ENCODE measurements around the gene ARF4. TPM values are rescaled to one million over a fixed set of nuclear protein-coding genes. Genes with fewer than 3 reads are reported as not detected.
A peak's percentile ranks its signal among the peaks of the same experiment; 100 is the strongest.

ARF4 gene
- total and polyA plus RNA-seq, 10 donors: 41.1 to 88.7 (median 75.3) TPM

DNA sequence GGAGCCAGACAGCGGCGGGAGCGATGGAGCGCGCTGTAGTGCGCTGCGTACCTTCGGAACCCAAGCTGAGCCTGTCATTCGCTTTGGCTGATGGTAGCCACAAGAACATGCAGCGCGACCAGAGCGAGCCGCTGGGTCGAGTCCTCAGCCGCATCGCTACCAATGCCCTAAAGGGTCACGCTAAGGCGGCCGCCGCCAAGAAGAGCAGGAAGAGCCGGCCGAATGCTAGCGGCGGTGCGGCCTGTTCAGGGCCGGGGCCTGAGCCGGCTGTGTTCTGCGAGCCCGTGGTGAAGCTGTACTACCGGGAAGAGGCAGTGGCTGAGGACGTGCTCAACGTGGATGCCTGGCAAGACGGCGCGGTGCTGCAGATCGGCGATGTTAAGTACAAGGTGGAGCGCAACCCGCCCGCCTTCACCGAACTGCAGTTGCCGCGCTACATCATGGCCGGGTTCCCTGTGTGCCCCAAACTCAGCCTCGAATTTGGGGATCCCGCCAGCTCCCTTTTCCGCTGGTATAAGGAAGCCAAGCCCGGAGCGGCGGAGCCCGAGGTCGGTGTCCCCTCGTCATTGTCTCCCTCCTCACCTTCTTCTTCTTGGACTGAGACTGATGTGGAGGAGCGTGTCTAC is 40.6 kb downstream of the ARF4 start:
- H3K9me3 ChIP-seq: no peaks in the 10 kb centered on the region
- DNase-seq: peak; percentile 88
- intact Hi-C loops (cut with DNase I; ENCODE audit: low total_unique reads): loop anchor here (5.0 kb wide), 1 partner anchor 41 kb away; the partner anchor contains the start of gene ARF4
- TF ChIP-seq, protein P1, sequence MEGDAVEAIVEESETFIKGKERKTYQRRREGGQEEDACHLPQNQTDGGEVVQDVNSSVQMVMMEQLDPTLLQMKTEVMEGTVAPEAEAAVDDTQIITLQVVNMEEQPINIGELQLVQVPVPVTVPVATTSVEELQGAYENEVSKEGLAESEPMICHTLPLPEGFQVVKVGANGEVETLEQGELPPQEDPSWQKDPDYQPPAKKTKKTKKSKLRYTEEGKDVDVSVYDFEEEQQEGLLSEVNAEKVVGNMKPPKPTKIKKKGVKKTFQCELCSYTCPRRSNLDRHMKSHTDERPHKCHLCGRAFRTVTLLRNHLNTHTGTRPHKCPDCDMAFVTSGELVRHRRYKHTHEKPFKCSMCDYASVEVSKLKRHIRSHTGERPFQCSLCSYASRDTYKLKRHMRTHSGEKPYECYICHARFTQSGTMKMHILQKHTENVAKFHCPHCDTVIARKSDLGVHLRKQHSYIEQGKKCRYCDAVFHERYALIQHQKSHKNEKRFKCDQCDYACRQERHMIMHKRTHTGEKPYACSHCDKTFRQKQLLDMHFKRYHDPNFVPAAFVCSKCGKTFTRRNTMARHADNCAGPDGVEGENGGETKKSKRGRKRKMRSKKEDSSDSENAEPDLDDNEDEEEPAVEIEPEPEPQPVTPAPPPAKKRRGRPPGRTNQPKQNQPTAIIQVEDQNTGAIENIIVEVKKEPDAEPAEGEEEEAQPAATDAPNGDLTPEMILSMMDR (IDR thresholded peaks at IDR 0.05 in 8 of 11, conservative IDR thresholded peaks at IDR 0.05 in 3 of 11): no peak
- TF ChIP-seq POLR2AphosphoS5 (IDR thresholded peaks at IDR 0.05) (no peak), POLR2A (IDR thresholded peaks at IDR 0.05) (no peak)
- H3K27me3 ChIP-seq (replicated peaks in 1 of 7): no peaks in the 10 kb centered on the region
- peak overlapping the region; percentile 74 to 96 (median 80) for H3K4me3 ChIP-seq
- 0 to 1% (median 0%) methylated on average over 17 to 54 of the region's 54 CpGs for WGBS, 5 donors
- peak overlapping the region; percentile 90 to 96 (median 92) for H3K27ac ChIP-seq
- H3K4me1 ChIP-seq: peaks cover 23 to 65% (median 46%) of the 10 kb centered on the region in 6 donors
- H3K36me3 ChIP-seq: peaks cover 0 to 34% (median 23%) of the 10 kb centered on the region in 6 donors

GRCh38 chr3:57555738-57556458 is 41.2 kb downstream of the ARF4 start, which contains the start of gene PDE12:
Gene PDE12, plus strand, starts transcription at chr3:57556274. Its CDS starts 106 bp downstream, at chr3:57556380.
- H3K36me3 ChIP-seq: peaks cover 0 to 27% (median 20%) of the 10 kb centered on the region in 6 donors
- intact Hi-C loops (cut with DNase I; ENCODE audit: low total_unique reads): loop anchor here (5.0 kb wide), 1 partner anchor 41 kb away; the partner anchor contains the start of gene ARF4
- WGBS, 5 donors: 0 to 1% (median 0%) methylated on average over 39 to 54 of the region's 54 CpGs
- peaks cover 23 to 58% (median 42%) of the 10 kb centered on the region in 6 donors for H3K4me1 ChIP-seq
- DNase-seq: peak; percentile 95
- peak within 1 kb of the TSS; percentile 74 to 96 (median 80) for H3K4me3 ChIP-seq
- no peaks in the 10 kb centered on the region for H3K9me3 ChIP-seq
- TF ChIP-seq, protein P1 (IDR thresholded peaks at IDR 0.05 in 8 of 11, conservative IDR thresholded peaks at IDR 0.05 in 3 of 11): peak in 3 of 11 experiments; percentile 5 to 30 (median 13)
- TF ChIP-seq POLR2A (IDR thresholded peaks at IDR 0.05) (peak in 2 of 3 donors; percentile 6 to 20), POLR2AphosphoS5 (IDR thresholded peaks at IDR 0.05) (peak; percentile 88 to 95 (median 88))
- H3K27ac ChIP-seq: peak within 1 kb of the TSS; percentile 90 to 96 (median 92)
- H3K27me3 ChIP-seq (replicated peaks in 1 of 7): no peaks in the 10 kb centered on the region

- H3K36me3 ChIP-seq: peaks cover 0 to 21% (median 15%) of the 10 kb centered on the region in 6 donors
- intact Hi-C loops (cut with DNase I; ENCODE audit: low total_unique reads): loop anchor here (5.0 kb wide), 1 partner anchor 42 kb away; the partner anchor contains the start of gene ARF4
- 33 to 43% (median 40%) methylated on average over 8 of the region's 8 CpGs for WGBS, 5 donors
- H3K9me3 ChIP-seq: no peaks in the 10 kb centered on the region
- no peaks in the 10 kb centered on the region for H3K27me3 ChIP-seq (replicated peaks in 1 of 7)
- H3K27ac ChIP-seq: peak overlapping the region; percentile 90 to 96 (median 92)
- peak overlapping the region; percentile 74 to 96 (median 80) for H3K4me3 ChIP-seq
- H3K4me1 ChIP-seq: peaks cover 23 to 52% (median 41%) of the 10 kb centered on the region in 6 donors
- no peak for DNase-seq
- TF ChIP-seq POLR2A (IDR thresholded peaks at IDR 0.05): no peak
- TF ChIP-seq, protein P1 (IDR thresholded peaks at IDR 0.05 in 8 of 11, conservative IDR thresholded peaks at IDR 0.05 in 3 of 11): no peak
- no peak for TF ChIP-seq POLR2AphosphoS5 (IDR thresholded peaks at IDR 0.05)
Measured at GRCh38 chr3:57555306-57555705, 41.8 kb downstream of the ARF4 start.

All from spleen (tissue), 11 donors.